SH-SY5Y (cell line): ENCODE measurements around the gene PRAC1.

Experiments used
- GATA2 ChIP-seq: IDR thresholded peaks from 2 replicates; pipeline ENCODE4 v1.6.1; 2011; ENCODE audit warnings: mild to moderate bottlenecking, low read depth, low read length
- GATA3 ChIP-seq: IDR thresholded peaks from 2 replicates; pipeline ENCODE4 v1.6.1; 2011; ENCODE audit warnings: low read depth, mild to moderate bottlenecking, low read length, moderate library complexity

DNA sequence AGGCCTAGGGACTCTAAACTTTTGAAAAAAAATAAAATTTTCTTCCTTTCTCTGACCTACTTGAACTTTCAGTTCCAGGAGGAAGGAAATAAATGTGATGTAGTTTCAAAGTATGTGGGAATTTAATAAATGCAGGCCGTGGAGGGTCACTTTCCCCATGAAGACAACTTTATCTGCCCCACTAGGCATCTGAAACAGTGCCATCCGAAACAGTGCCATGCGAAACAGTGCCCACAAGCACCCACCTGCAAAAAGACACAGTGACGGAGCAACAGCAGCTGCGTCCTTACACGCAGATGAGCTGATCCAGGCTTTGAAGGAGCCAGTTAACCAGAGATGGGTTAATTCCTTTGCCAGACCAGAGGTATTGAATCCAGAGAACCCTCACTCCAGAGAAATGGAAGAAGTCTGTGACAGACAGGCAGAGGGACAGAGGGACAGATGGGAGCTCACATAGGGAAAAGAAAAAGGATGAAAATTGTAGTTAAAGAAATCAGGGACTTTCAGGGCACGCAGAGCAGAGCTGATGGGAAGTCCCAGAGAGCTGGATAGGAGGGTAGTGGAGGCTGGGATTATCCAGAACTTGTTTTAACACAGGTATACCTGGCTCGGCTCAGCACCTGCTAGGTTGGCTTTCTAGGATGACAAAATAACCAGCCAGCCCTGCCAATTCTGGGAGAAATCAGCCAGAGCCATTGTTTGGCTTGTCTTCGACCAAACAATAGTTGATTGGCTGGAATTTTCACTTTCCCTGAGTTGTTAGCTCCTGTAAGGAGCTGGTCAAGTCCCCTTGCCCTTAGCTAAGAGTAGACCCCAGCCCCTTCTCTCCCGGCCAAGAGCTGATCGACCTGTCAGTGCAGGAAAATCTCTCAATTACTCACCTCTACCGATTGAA is 23.3 kb upstream of the PRAC1 start:
- TF ChIP-seq GATA2 (no peak), GATA3 (no peak)
